ENCODE data around the gene STK11. TPM values are rescaled to one million over a fixed set of nuclear protein-coding genes. Genes with fewer than 3 reads are reported as not detected.

STK11 gene
- total RNA-seq, 3 donors from 2014 or later (not counting 1 experiment from before 2014, with no cell fraction given) = 51.5 to 61.1 (median 54.0) TPM

GRCh38 chr19:1163934-1164683, 41.5 kb upstream of the STK11 start:
- peaks cover 10 to 27% of the 10 kb centered on the region in 2 donors for H3K4me1 Mint-ChIP-seq
- intact Hi-C loops (cut with micrococcal nuclease) = no loop called here
- H3K36me3 Mint-ChIP-seq = no peaks in the 10 kb centered on the region
- H3K27ac Mint-ChIP-seq = no peak overlapping the region
- no peak overlapping the region for H3K4me3 Mint-ChIP-seq
- Histone ChIP-seq H3K27me3 (ENCODE audit: control insufficient read depth, insufficient read depth, low read length) (no peaks in the 10 kb centered on the region), H3K9me3 (ENCODE audit: control insufficient read depth, insufficient read depth, low read length) (no peaks in the 10 kb centered on the region), H3K4me3 (ENCODE audit: low read length) (no peak overlapping the region), H3K4me1 (ENCODE audit: control insufficient read depth, insufficient read depth, low read length) (peaks cover 20% of the 10 kb centered on the region), H3K27ac (ENCODE audit: low read length) (no peak overlapping the region), H3K36me3 (ENCODE audit: control insufficient read depth, insufficient read depth, low read length) (no peaks in the 10 kb centered on the region)
- DNase-seq = no peak
- peak in 1 of 3 donors; percentile 15 for ATAC-seq
- WGBS (ENCODE audit: insufficient coverage) = 88% methylated on average over 18 of the region's 20 CpGs
- H3K9me3 Mint-ChIP-seq = no peaks in the 10 kb centered on the region
- H3K27me3 Mint-ChIP-seq (ENCODE audit: low read depth in 2 of 2) = no peaks in the 10 kb centered on the region
- TF ChIP-seq CTCF (IDR thresholded peaks at IDR 0.05) = no peak

GRCh38 chr19:1164684-1165531, 40.7 kb upstream of the STK11 start:
- WGBS (ENCODE audit: insufficient coverage) = 86% methylated on average over 21 of the region's 21 CpGs
- intact Hi-C loops (cut with micrococcal nuclease) = no loop called here
- no peaks in the 10 kb centered on the region for H3K9me3 ChIP-seq (ENCODE audit: control insufficient read depth, insufficient read depth, low read length)
- H3K4me3 ChIP-seq (ENCODE audit: low read length) = no peak overlapping the region
- no peak overlapping the region for H3K27ac ChIP-seq (ENCODE audit: low read length)
- H3K27me3 ChIP-seq (ENCODE audit: control insufficient read depth, insufficient read depth, low read length) = no peaks in the 10 kb centered on the region
- no peak overlapping the region for H3K4me3 Mint-ChIP-seq
- no peak overlapping the region for H3K27ac Mint-ChIP-seq
- H3K36me3 Mint-ChIP-seq = no peaks in the 10 kb centered on the region
- H3K4me1 Mint-ChIP-seq = peaks cover 15 to 34% of the 10 kb centered on the region in 2 donors
- DNase-seq = no peak
- H3K36me3 ChIP-seq (ENCODE audit: control insufficient read depth, insufficient read depth, low read length) = no peaks in the 10 kb centered on the region
- H3K27me3 Mint-ChIP-seq (ENCODE audit: low read depth in 2 of 2) = no peaks in the 10 kb centered on the region
- no peaks in the 10 kb centered on the region for H3K9me3 Mint-ChIP-seq
- ATAC-seq = no peak
- no peak for TF ChIP-seq CTCF (IDR thresholded peaks at IDR 0.05)
- H3K4me1 ChIP-seq (ENCODE audit: control insufficient read depth, insufficient read depth, low read length) = peaks cover 28% of the 10 kb centered on the region

- no peak for TF ChIP-seq CTCF (IDR thresholded peaks at IDR 0.05)
- no peak overlapping the region for H3K27ac Mint-ChIP-seq
- H3K27me3 Mint-ChIP-seq (ENCODE audit: low read depth in 2 of 2) = no peaks in the 10 kb centered on the region
- no peaks in the 10 kb centered on the region for H3K9me3 ChIP-seq (ENCODE audit: control insufficient read depth, insufficient read depth, low read length)
- intact Hi-C loops (cut with micrococcal nuclease) = no loop called here
- peaks cover 45% of the 10 kb centered on the region for H3K4me1 ChIP-seq (ENCODE audit: control insufficient read depth, insufficient read depth, low read length)
- no peak overlapping the region for H3K4me3 ChIP-seq (ENCODE audit: low read length)
- H3K9me3 Mint-ChIP-seq = no peaks in the 10 kb centered on the region
- H3K27me3 ChIP-seq (ENCODE audit: control insufficient read depth, insufficient read depth, low read length) = no peaks in the 10 kb centered on the region
- no peaks in the 10 kb centered on the region for H3K36me3 ChIP-seq (ENCODE audit: control insufficient read depth, insufficient read depth, low read length)
- 96% methylated on average over 33 of the region's 33 CpGs for WGBS (ENCODE audit: insufficient coverage)
- no peak overlapping the region for H3K27ac ChIP-seq (ENCODE audit: low read length)
- no peak overlapping the region for H3K4me3 Mint-ChIP-seq
- ATAC-seq (no peak), DNase-seq (no peak)
- peaks cover 27 to 52% of the 10 kb centered on the region in 2 donors for H3K4me1 Mint-ChIP-seq
- H3K36me3 Mint-ChIP-seq = no peaks in the 10 kb centered on the region
These were observed 38.6 kb upstream of the STK11 start for GRCh38 chr19:1166872-1167573.
